Body of pancreas (tissue), 4 donors: ENCODE measurements around the gene CLASP1. TPM values are rescaled to one million over a fixed set of nuclear protein-coding genes. Genes with fewer than 3 reads are reported as not detected.

Experiments used
- ATAC-seq: fragments of 150-250 bp; one replicate; pipeline ENCODE4 v1.9.1; 2016
- DNase-seq, 4 donors: peaks; one replicate each; pipeline ENCODE4 v3.0.0-alpha.2; 2019
- H3K27ac ChIP-seq, 4 donors: fragments of 200-600 bp; sonication (generic); 1 replicate in 3 of 4; 2 replicates in 1 of 4; pipeline versions ENCODE4 v1.5.1 to v1.6.1; 2016 to 2019; ENCODE audit warnings: mild to moderate bottlenecking in 1 of 4, mixed read lengths in 1 of 4, moderate library complexity in 1 of 4
- H3K27me3 ChIP-seq, 2 donors: fragments of 200-600 bp; sonication (generic); one replicate each; pipeline ENCODE4 v1.6.0; 2016; ENCODE audit warnings: mild to moderate bottlenecking in 1 of 2
- H3K36me3 ChIP-seq, 2 donors: fragments of 200-600 bp; sonication (generic); replicated peaks in 1 of 2; 2 replicates each; pipeline ENCODE4 v1.5.1; 2016; ENCODE audit warnings: low read depth in 2 of 2; ENCODE audit not compliant: insufficient read depth in 1 of 2
- H3K4me1 ChIP-seq: fragments of 200-600 bp; sonication (generic); one replicate; pipeline ENCODE4 v1.6.0; 2016
- H3K4me3 ChIP-seq, 2 donors: fragments of 200-600 bp; sonication (generic); 1 replicate in 1 of 2; 2 replicates in 1 of 2; pipeline ENCODE4 v1.5.1; 2016 to 2019
- H3K9me3 ChIP-seq, 3 donors: fragments of 200-600 bp; sonication (generic); 1 replicate in 2 of 3; 2 replicates in 1 of 3; pipeline ENCODE4 v1.5.1; 2016
- CTCF ChIP-seq, 7 experiments: fragments of 450-650 bp in 4 of 7; fragments of 200-600 bp in 3 of 7; sonication (generic) in 3 of 7; IDR thresholded peaks; one replicate each; pipeline ENCODE4 v1.5.1; 2016 to 2019; ENCODE audit warnings: antibody characterized with exemption in 7 of 7
- POLR2A ChIP-seq, 3 donors: fragments of 450-650 bp; IDR thresholded peaks; one replicate each; pipeline ENCODE4 v1.6.1; 2016; ENCODE audit warnings: antibody characterized with exemption in 3 of 3, mild to moderate bottlenecking in 2 of 3
- WGBS, 2 donors: methylation state at CpG; one replicate each; pipeline ENCODE4 v1.1.5; 2017; 5-methylcytosine and 5-hydroxymethylcytosine counted together
- intact Hi-C: fragments of 100-400 bp; cut with DNase I; formaldehyde crosslinking; loops from one replicate; pipeline ENCODE4 v1.15.1; 2023
- total RNA-seq, 2 donors: library from RNA; depleted of rRNA; stranded (reverse); fragments of >200 nt; gene quantifications; one replicate each; pipeline ENCODE4 v1.1.0, GENCODE V29; 2016

The CLASP1 gene
- total RNA-seq, 2 donors from 2014 or later, result 28.5 to 44.2 TPM

- no peak for DNase-seq
- WGBS, 2 donors, result 91 to 98% methylated on average over 4 of the region's 4 CpGs
- intact Hi-C loops, result no loop called here
- H3K9me3 ChIP-seq, result no peaks in the 10 kb centered on the region
- no peaks in the 10 kb centered on the region for H3K36me3 ChIP-seq
- H3K27ac ChIP-seq, result no peak overlapping the region
- ATAC-seq, result no peak
- H3K27me3 ChIP-seq, result no peaks in the 10 kb centered on the region
- H3K4me1 ChIP-seq, result no peaks in the 10 kb centered on the region
- H3K4me3 ChIP-seq, result no peak overlapping the region
- TF ChIP-seq CTCF (IDR thresholded peaks at IDR 0.05) (no peak), POLR2A (IDR thresholded peaks at IDR 0.05) (no peak)
Measured at GRCh38 chr2:121587131-121587530, 62.1 kb downstream of the CLASP1 start.

GRCh38 chr2:121584741-121585140, 64.5 kb downstream of the CLASP1 start:
- H3K27me3 ChIP-seq, result no peaks in the 10 kb centered on the region
- no peak for ATAC-seq
- WGBS, 2 donors, result 99% methylated on average over 4 of the region's 4 CpGs
- intact Hi-C loops, result no loop called here
- H3K36me3 ChIP-seq, result no peaks in the 10 kb centered on the region
- no peak for DNase-seq
- no peak overlapping the region for H3K4me3 ChIP-seq
- no peak overlapping the region for H3K27ac ChIP-seq
- H3K9me3 ChIP-seq, result no peaks in the 10 kb centered on the region
- TF ChIP-seq CTCF (IDR thresholded peaks at IDR 0.05), result no peak
- TF ChIP-seq POLR2A (IDR thresholded peaks at IDR 0.05), result no peak
- H3K4me1 ChIP-seq, result peaks cover 7% of the 10 kb centered on the region

- no peaks in the 10 kb centered on the region for H3K36me3 ChIP-seq
- intact Hi-C loops, result no loop called here
- ATAC-seq (no peak), DNase-seq (no peak)
- H3K9me3 ChIP-seq, result no peaks in the 10 kb centered on the region
- H3K4me3 ChIP-seq, result no peak overlapping the region
- H3K4me1 ChIP-seq, result peaks cover 7% of the 10 kb centered on the region
- 73 to 77% methylated on average over 3 of the region's 3 CpGs for WGBS, 2 donors
- H3K27ac ChIP-seq, result no peak overlapping the region
- H3K27me3 ChIP-seq, result no peaks in the 10 kb centered on the region
- TF ChIP-seq CTCF (IDR thresholded peaks at IDR 0.05) (no peak), POLR2A (IDR thresholded peaks at IDR 0.05) (no peak)
Measured at GRCh38 chr2:121583555-121583954, 65.7 kb downstream of the CLASP1 start.

GRCh38 chr2:121582272-121582671, 67.0 kb downstream of the CLASP1 start:
- no peaks in the 10 kb centered on the region for H3K27me3 ChIP-seq
- H3K36me3 ChIP-seq, result no peaks in the 10 kb centered on the region
- intact Hi-C loops, result no loop called here
- H3K4me1 ChIP-seq, result peaks cover 7% of the 10 kb centered on the region
- DNase-seq (no peak), ATAC-seq (no peak)
- H3K27ac ChIP-seq, result no peak overlapping the region
- H3K4me3 ChIP-seq, result no peak overlapping the region
- no peaks in the 10 kb centered on the region for H3K9me3 ChIP-seq
- TF ChIP-seq CTCF (IDR thresholded peaks at IDR 0.05) (no peak), POLR2A (IDR thresholded peaks at IDR 0.05) (no peak)

- intact Hi-C loops, result no loop called here
- TF ChIP-seq POLR2A (IDR thresholded peaks at IDR 0.05), result no peak
- no peak for TF ChIP-seq CTCF (IDR thresholded peaks at IDR 0.05)
- WGBS, 2 donors, result 88 to 90% methylated on average over 3 of the region's 3 CpGs
- DNase-seq (no peak), ATAC-seq (no peak)
- peaks cover 7% of the 10 kb centered on the region for H3K4me1 ChIP-seq
- no peak overlapping the region for H3K27ac ChIP-seq
- H3K9me3 ChIP-seq, result no peaks in the 10 kb centered on the region
- H3K4me3 ChIP-seq, result no peak overlapping the region
- H3K36me3 ChIP-seq, result no peaks in the 10 kb centered on the region
- H3K27me3 ChIP-seq, result no peaks in the 10 kb centered on the region
Measured at GRCh38 chr2:121579309-121579708, 70.0 kb downstream of the CLASP1 start.
